Tibial nerve (tissue), 4 donors: ENCODE results near the gene RAC2. TPM values are rescaled to one million over a fixed set of nuclear protein-coding genes. Genes with fewer than 3 reads are reported as not detected.
A peak's percentile ranks its signal among the peaks of the same experiment; 100 is the strongest.

ENCODE experiments used
- DNase-seq, 2 donors: peaks; one replicate each; pipeline ENCODE4 v3.0.0-alpha.2; 2019; ENCODE audit warnings: low spot score in 2 of 2
- H3K27ac ChIP-seq, 4 donors: fragments of 200-600 bp; sonication (generic) in 3 of 4; one replicate each; pipeline ENCODE4 v1.5.1; 2017 to 2019; ENCODE audit warnings: mild to moderate bottlenecking in 1 of 4
- H3K27me3 ChIP-seq, 2 donors: fragments of 200-600 bp; sonication (generic) in 1 of 2; one replicate each; pipeline versions ENCODE4 v1.5.1 to v1.6.0; 2017 to 2019
- H3K36me3 ChIP-seq, 3 donors: fragments of 200-600 bp; sonication (generic); one replicate each; pipeline ENCODE4 v1.5.1; 2018 to 2019
- H3K4me1 ChIP-seq, 4 donors: fragments of 200-600 bp; sonication (generic) in 3 of 4; one replicate each; pipeline ENCODE4 v1.5.1; 2017 to 2019
- H3K4me3 ChIP-seq, 4 donors: fragments of 200-600 bp; sonication (generic) in 3 of 4; one replicate each; pipeline ENCODE4 v1.5.1; 2017 to 2019; ENCODE audit warnings: mild to moderate bottlenecking in 1 of 4, moderate library complexity in 1 of 4
- H3K9me3 ChIP-seq, 4 donors: fragments of 200-600 bp; sonication (generic) in 3 of 4; one replicate each; pipeline ENCODE4 v1.5.1; 2017 to 2019
- EP300 ChIP-seq, 2 donors: sonication (generic); formaldehyde crosslinking; IDR thresholded peaks; one replicate each; pipeline ENCODE4 v1.6.1; 2017; ENCODE audit warnings: antibody characterized with exemption in 2 of 2, mild to moderate bottlenecking in 1 of 2
- POLR2A ChIP-seq, 2 donors: fragments of 450-650 bp; IDR thresholded peaks; one replicate each; pipeline ENCODE4 v1.6.1; 2017; ENCODE audit warnings: antibody characterized with exemption in 2 of 2, mild to moderate bottlenecking in 2 of 2, moderate library complexity in 2 of 2
- WGBS, 2 donors: methylation state at CpG; one replicate each; pipeline ENCODE4 v1.1.5; 2018; 5-methylcytosine and 5-hydroxymethylcytosine counted together
- total RNA-seq, 4 donors: library from RNA; depleted of rRNA; stranded (reverse); fragments of >200 nt; gene quantifications; one replicate each; pipeline ENCODE4 v1.1.0, GENCODE V29; 2016
- TF ChIP-seq, protein P1 (sequence below), 5 experiments: fragments of 200-600 bp in 3 of 5; fragments of 450-650 bp in 2 of 5; sonication (generic) in 3 of 5; IDR thresholded peaks; one replicate each; pipeline ENCODE4 v1.5.1; 2016 to 2019; ENCODE audit warnings: antibody characterized with exemption in 5 of 5, mild to moderate bottlenecking in 3 of 5, moderate library complexity in 2 of 5

RAC2 gene
- total RNA-seq, 4 donors from 2014 or later, result 6.3 to 18.6 (median 7.8) TPM

DNA sequence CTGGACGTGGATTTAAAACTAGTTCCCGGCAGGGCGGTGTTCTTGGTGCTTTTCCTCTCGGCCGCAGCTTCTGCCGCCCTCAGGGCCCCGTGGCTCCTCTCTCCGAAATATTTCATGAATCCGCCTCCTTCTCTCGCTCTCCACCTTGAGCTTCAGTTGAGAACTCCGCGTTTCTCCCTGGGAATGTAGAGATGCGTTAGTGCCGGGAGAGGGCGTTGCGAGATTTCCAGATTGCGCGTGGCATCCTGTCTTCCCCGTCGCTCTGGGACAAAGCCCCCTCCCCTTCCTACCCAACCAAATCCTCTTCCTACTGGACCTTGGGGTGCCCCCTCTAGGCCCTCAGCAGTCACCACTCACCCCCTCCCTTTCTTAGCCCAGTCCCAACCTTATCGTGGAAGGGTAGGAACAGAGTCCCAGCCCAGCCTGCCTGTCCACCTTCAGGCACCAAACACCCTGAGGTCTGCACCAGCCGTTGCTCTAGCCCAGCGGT lies 15.5 kb upstream of the RAC2 start:
- Histone ChIP-seq H3K4me3 (no peak overlapping the region), H3K27ac (no peak overlapping the region), H3K4me1 (peaks cover 0 to 16% (median 0%) of the 10 kb centered on the region in 4 donors), H3K9me3 (peaks cover 0 to 13% (median 0%) of the 10 kb centered on the region in 4 donors), H3K27me3 (peaks cover 0 to 67% of the 10 kb centered on the region in 2 donors), H3K36me3 (no peaks in the 10 kb centered on the region)
- 5 to 7% methylated on average over 23 of the region's 23 CpGs for WGBS, 2 donors
- TF ChIP-seq POLR2A (IDR thresholded peaks at IDR 0.05), result no peak
- TF ChIP-seq, protein P1, sequence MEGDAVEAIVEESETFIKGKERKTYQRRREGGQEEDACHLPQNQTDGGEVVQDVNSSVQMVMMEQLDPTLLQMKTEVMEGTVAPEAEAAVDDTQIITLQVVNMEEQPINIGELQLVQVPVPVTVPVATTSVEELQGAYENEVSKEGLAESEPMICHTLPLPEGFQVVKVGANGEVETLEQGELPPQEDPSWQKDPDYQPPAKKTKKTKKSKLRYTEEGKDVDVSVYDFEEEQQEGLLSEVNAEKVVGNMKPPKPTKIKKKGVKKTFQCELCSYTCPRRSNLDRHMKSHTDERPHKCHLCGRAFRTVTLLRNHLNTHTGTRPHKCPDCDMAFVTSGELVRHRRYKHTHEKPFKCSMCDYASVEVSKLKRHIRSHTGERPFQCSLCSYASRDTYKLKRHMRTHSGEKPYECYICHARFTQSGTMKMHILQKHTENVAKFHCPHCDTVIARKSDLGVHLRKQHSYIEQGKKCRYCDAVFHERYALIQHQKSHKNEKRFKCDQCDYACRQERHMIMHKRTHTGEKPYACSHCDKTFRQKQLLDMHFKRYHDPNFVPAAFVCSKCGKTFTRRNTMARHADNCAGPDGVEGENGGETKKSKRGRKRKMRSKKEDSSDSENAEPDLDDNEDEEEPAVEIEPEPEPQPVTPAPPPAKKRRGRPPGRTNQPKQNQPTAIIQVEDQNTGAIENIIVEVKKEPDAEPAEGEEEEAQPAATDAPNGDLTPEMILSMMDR (IDR thresholded peaks at IDR 0.05), result peak in 2 of 5 experiments; percentile 3 to 30
- no peak for DNase-seq

DNA sequence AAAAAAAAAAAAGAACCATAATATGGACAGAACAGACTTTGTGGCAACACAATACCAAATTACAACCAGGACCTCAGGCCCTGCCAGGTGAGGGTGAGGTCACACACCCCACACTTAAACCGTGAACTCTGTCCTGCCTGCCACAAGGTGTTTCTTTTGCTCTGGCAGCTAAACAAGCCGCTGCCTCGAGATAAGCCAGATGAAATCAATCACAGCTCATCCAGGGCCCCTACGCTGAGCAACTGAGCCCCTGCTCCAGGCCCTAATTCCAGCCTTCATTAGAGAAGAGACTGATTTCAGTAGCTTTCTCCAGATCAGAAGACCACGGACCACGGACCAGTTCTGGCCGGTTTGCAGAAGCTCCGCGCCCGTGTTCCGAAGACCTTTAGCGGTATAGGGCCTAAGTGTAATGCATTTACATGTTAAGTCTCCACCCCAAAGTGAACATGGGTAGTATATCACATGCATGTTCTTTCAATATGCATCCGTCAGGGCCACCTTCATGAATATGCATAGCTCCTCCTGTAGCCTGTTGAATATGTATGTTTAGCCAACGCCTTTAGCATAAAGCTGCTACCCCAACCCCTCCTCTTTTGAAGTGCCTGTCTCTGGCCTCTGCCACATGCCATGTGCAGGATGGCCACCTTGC lies 14.8 kb upstream of the RAC2 start:
- no peak overlapping the region for H3K4me3 ChIP-seq
- H3K27ac ChIP-seq, result no peak overlapping the region
- no peaks in the 10 kb centered on the region for H3K36me3 ChIP-seq
- WGBS, 2 donors, result 77 to 82% methylated on average over 14 of the region's 14 CpGs
- peaks cover 2 to 74% of the 10 kb centered on the region in 2 donors for H3K27me3 ChIP-seq
- no peak for DNase-seq
- peaks cover 0 to 6% (median 0%) of the 10 kb centered on the region in 4 donors for H3K9me3 ChIP-seq
- peaks cover 0 to 16% (median 0%) of the 10 kb centered on the region in 4 donors for H3K4me1 ChIP-seq
- TF ChIP-seq EP300 (IDR thresholded peaks at IDR 0.05), result no peak
- TF ChIP-seq POLR2A (IDR thresholded peaks at IDR 0.05), result no peak
- TF ChIP-seq, protein P1 (IDR thresholded peaks at IDR 0.05), result no peak

DNA sequence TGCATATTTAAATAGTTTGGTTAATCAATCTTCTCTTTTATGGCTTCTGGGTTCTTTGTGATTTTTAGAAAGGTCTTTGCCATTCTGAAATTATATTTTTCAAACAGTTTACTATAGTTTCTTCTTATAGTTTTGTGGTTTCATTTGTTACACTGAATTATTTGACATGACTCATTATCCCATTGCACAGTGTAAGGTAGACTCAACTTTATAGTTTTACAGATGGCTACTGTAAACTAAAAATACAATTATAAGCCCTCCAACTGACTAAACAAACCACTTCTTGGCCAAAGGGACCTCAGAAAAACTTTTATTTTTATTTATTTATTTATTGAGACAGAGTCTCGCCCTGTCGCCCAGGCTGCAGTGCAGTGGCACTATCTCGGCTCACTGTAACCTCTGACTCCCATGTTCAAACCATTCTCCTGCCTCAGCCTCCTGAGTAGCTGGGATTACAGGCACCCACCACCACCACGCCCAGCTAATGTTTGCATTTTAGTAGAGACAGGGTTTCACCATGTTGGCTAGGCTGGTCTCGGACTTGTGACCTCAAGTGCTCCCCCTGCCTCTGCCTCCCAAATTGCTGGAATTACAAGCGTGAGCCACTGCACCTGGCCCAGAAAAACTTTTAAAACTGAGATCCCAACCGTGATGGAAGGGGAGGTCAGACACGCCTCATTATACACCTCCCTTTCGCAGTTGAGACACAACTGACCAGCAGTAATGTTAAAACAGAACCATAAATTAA lies 14.1 kb upstream of the RAC2 start:
- Histone ChIP-seq H3K36me3 (no peaks in the 10 kb centered on the region), H3K9me3 (no peaks in the 10 kb centered on the region), H3K4me1 (peaks cover 0 to 16% (median 0%) of the 10 kb centered on the region in 4 donors), H3K4me3 (no peak overlapping the region), H3K27ac (no peak overlapping the region), H3K27me3 (peaks cover 2 to 81% of the 10 kb centered on the region in 2 donors)
- TF ChIP-seq EP300 (IDR thresholded peaks at IDR 0.05), result no peak
- no peak for TF ChIP-seq POLR2A (IDR thresholded peaks at IDR 0.05)
- TF ChIP-seq, protein P1 (IDR thresholded peaks at IDR 0.05), result no peak
- WGBS, 2 donors, result 81 to 90% methylated on average over 9 of the region's 9 CpGs
- no peak for DNase-seq

DNA sequence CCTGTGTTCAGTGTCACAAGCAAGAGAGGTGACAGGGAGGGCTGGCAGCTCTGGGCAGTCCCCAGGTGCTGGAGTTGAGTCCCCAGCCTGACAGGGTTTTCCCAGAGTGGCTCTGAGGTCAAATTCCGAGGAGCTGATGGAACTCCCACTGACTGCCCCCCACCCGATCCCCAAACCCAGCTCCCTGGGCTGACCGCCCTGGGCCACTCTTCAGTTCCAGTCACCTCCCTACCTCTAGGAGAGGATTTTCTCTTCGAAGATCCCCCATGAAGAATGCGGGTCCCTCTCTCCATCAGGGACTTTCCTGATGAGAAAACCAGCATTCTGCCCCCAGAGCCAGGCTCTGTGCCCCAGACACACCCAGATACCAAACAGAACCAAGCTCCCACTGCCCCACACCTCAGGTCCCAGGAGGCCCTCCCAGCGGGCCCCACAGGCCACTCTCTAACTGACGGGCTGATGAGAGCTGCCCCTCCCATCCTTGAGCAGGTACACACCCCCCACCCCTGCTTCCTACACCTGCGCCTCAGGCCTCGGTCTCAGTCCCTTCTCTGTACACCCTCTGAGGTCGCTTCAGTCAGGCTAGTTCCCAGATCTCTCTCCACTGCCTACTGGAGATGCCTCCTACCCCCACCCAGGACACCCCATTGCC lies 12.1 kb upstream of the RAC2 start:
- TF ChIP-seq EP300 (IDR thresholded peaks at IDR 0.05), result no peak
- TF ChIP-seq, protein P1 (IDR thresholded peaks at IDR 0.05), result no peak
- TF ChIP-seq POLR2A (IDR thresholded peaks at IDR 0.05), result no peak
- no peaks in the 10 kb centered on the region for H3K36me3 ChIP-seq
- H3K4me3 ChIP-seq, result no peak overlapping the region
- no peaks in the 10 kb centered on the region for H3K9me3 ChIP-seq
- peaks cover 2 to 77% of the 10 kb centered on the region in 2 donors for H3K27me3 ChIP-seq
- peaks cover 0 to 16% (median 0%) of the 10 kb centered on the region in 4 donors for H3K4me1 ChIP-seq
- H3K27ac ChIP-seq, result no peak overlapping the region
- DNase-seq, result no peak
- WGBS, 2 donors, result 65% methylated on average over 10 of the region's 10 CpGs
